ENCODE data around the gene QSOX2.
"Not testable (repeated sequence)": the region's sequence is repeated elsewhere in the genome, so short reads cannot be mapped to it uniquely, and the experiment has no call there.

Gene QSOX2

GRCh38 chr9:136237486-136238341 lies 7.9 kb downstream of the QSOX2 start:
- DNase-seq (ENCODE audit: low spot score): no peak

- DNase-seq (ENCODE audit: low spot score): not testable (repeated sequence)
Observed at GRCh38 chr9:136236471-136237410, 8.9 kb downstream of the QSOX2 start.

GRCh38 chr9:136235709-136236455 lies 9.7 kb downstream of the QSOX2 start:
- DNase-seq (ENCODE audit: low spot score): no peak

GRCh38 chr9:136235171-136235570 lies 10.4 kb downstream of the QSOX2 start:
- DNase-seq (ENCODE audit: low spot score): no peak

- no peak for DNase-seq (ENCODE audit: low spot score)
Observed at GRCh38 chr9:136234597-136234996, 11.0 kb downstream of the QSOX2 start.

GRCh38 chr9:136233868-136234267 lies 11.7 kb downstream of the QSOX2 start:
- DNase-seq (ENCODE audit: low spot score): no peak

- no peak for DNase-seq (ENCODE audit: low spot score)
Observed at GRCh38 chr9:136233411-136233810, 12.2 kb downstream of the QSOX2 start.

GRCh38 chr9:136232969-136233368 lies 12.6 kb downstream of the QSOX2 start:
- no peak for DNase-seq (ENCODE audit: low spot score)

GRCh38 chr9:136231478-136232297 lies 13.9 kb downstream of the QSOX2 start:
- no peak for DNase-seq (ENCODE audit: low spot score)

GRCh38 chr9:136230773-136231172 lies 14.8 kb downstream of the QSOX2 start:
- DNase-seq (ENCODE audit: low spot score): no peak

GRCh38 chr9:136230365-136230764 lies 15.2 kb downstream of the QSOX2 start:
- no peak for DNase-seq (ENCODE audit: low spot score)

- no peak for DNase-seq (ENCODE audit: low spot score)
Observed at GRCh38 chr9:136229096-136230065, 16.2 kb downstream of the QSOX2 start.

GRCh38 chr9:136228107-136228875 lies 17.3 kb downstream of the QSOX2 start:
- no peak for DNase-seq (ENCODE audit: low spot score)

GRCh38 chr9:136226680-136227407 lies 18.8 kb downstream of the QSOX2 start:
- peak; percentile 91 for DNase-seq (ENCODE audit: low spot score)

- peak; percentile 57 for DNase-seq (ENCODE audit: low spot score)
Observed at GRCh38 chr9:136225748-136226679, 19.6 kb downstream of the QSOX2 start.

GRCh38 chr9:136225366-136225747 lies 20.3 kb downstream of the QSOX2 start:
- no peak for DNase-seq (ENCODE audit: low spot score)
